A549 treated with GW870086 at 1 μM for 4 hours (cell line): ENCODE data around the gene GBE1. TPM values are rescaled to one million over a fixed set of nuclear protein-coding genes. Genes with fewer than 3 reads are reported as not detected.

Experiments
- total RNA-seq: library from RNA; stranded (reverse); fragments of 200-300 nt; extraction: Qiagen RNA extraction; gene quantifications from 5 replicates; pipeline ENCODE4 v1.2.3, GENCODE V29; 2022; ENCODE audit warnings: low read depth

Gene GBE1
- total RNA-seq = 22.2 to 28.5 TPM (median 27.1 TPM) in 5 replicates

GRCh38 chr3:81760924-81761903, at the start of gene GBE1:
Gene GBE1, minus strand, starts transcription at chr3:81761645. Its CDS starts 128 bp downstream, at chr3:81761517.

